Endothelial cell (in vitro differentiated cells): Measurements from ENCODE around the gene TRPM3. TPM values are rescaled to one million over a fixed set of nuclear protein-coding genes. Genes with fewer than 3 reads are reported as not detected.

Experiments used
- DNase-seq: peaks from one replicate; pipeline ENCODE4 v3.0.0; 2021; ENCODE audit warnings: low spot score
- H3K27ac Mint-ChIP-seq: one replicate; pipeline ENCODE4 v1.8.0; 2021; ENCODE audit warnings: mixed read lengths, inconsistent platforms; ENCODE audit not compliant: unreplicated experiment
- H3K27me3 Mint-ChIP-seq: one replicate; pipeline ENCODE4 v1.8.0; 2021; ENCODE audit warnings: mild to moderate bottlenecking, moderate library complexity, mixed read lengths, inconsistent platforms; ENCODE audit not compliant: unreplicated experiment
- H3K36me3 Mint-ChIP-seq: one replicate; pipeline ENCODE4 v1.8.0; 2021; ENCODE audit warnings: mild to moderate bottlenecking, low read depth, mixed read lengths, inconsistent platforms; ENCODE audit not compliant: unreplicated experiment
- H3K4me1 Mint-ChIP-seq: one replicate; pipeline ENCODE4 v1.8.0; 2021; ENCODE audit warnings: mild to moderate bottlenecking, mixed read lengths, inconsistent platforms; ENCODE audit not compliant: unreplicated experiment
- H3K4me3 Mint-ChIP-seq: one replicate; pipeline ENCODE4 v1.8.0; 2021; ENCODE audit warnings: mild to moderate bottlenecking, mixed read lengths, inconsistent platforms; ENCODE audit not compliant: unreplicated experiment
- H3K9me3 Mint-ChIP-seq: one replicate; pipeline ENCODE4 v1.8.0; 2021; ENCODE audit warnings: mixed read lengths, inconsistent platforms; ENCODE audit not compliant: unreplicated experiment
- total RNA-seq: library from RNA; stranded (reverse); fragmentation: NEBNext Ultra II Directional; extraction: Animal tissue kit (Norgen Biotek cat#: 25700); gene quantifications from one replicate; pipeline ENCODE4 v1.2.1, GENCODE V29; 2021; ENCODE audit not compliant: unreplicated experiment
- TF ChIP-seq, protein P1 (sequence below): fragments of 200-600 bp; sonication (generic); IDR thresholded peaks from one replicate; pipeline ENCODE4 v1.5.0; 2021; ENCODE audit warnings: antibody characterized with exemption; ENCODE audit not compliant: unreplicated experiment

TRPM3 gene
- total RNA-seq, 1 donor from 2014 or later: 0.54 TPM

DNA sequence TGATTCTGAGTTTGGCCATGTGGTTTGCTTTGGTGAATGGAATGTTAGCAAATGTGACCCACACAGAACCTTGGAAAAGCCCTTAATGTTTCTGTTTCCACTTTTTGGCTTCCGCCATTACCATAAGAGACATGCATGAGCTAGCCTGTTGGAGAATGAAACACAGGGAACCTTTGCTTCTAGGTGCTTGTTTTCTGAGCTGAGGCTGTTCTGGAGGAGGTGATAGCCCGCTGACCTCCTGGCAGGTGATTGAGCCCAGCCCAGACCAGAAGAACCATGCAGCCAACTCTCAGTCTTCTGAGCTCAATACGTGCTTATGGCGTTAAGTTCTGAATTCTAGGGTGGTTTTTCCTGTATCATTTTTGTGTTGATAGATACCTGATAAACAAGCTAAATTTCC is 558.4 kb downstream of the TRPM3 start:
- peaks cover 2% of the 10 kb centered on the region for H3K27me3 Mint-ChIP-seq
- TF ChIP-seq, protein P1, sequence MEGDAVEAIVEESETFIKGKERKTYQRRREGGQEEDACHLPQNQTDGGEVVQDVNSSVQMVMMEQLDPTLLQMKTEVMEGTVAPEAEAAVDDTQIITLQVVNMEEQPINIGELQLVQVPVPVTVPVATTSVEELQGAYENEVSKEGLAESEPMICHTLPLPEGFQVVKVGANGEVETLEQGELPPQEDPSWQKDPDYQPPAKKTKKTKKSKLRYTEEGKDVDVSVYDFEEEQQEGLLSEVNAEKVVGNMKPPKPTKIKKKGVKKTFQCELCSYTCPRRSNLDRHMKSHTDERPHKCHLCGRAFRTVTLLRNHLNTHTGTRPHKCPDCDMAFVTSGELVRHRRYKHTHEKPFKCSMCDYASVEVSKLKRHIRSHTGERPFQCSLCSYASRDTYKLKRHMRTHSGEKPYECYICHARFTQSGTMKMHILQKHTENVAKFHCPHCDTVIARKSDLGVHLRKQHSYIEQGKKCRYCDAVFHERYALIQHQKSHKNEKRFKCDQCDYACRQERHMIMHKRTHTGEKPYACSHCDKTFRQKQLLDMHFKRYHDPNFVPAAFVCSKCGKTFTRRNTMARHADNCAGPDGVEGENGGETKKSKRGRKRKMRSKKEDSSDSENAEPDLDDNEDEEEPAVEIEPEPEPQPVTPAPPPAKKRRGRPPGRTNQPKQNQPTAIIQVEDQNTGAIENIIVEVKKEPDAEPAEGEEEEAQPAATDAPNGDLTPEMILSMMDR: no peak
- DNase-seq: no peak
- H3K9me3 Mint-ChIP-seq: no peaks in the 10 kb centered on the region
- H3K4me3 Mint-ChIP-seq: no peak overlapping the region
- H3K27ac Mint-ChIP-seq: no peak overlapping the region
- H3K4me1 Mint-ChIP-seq: peaks cover 3% of the 10 kb centered on the region
- no peaks in the 10 kb centered on the region for H3K36me3 Mint-ChIP-seq

DNA sequence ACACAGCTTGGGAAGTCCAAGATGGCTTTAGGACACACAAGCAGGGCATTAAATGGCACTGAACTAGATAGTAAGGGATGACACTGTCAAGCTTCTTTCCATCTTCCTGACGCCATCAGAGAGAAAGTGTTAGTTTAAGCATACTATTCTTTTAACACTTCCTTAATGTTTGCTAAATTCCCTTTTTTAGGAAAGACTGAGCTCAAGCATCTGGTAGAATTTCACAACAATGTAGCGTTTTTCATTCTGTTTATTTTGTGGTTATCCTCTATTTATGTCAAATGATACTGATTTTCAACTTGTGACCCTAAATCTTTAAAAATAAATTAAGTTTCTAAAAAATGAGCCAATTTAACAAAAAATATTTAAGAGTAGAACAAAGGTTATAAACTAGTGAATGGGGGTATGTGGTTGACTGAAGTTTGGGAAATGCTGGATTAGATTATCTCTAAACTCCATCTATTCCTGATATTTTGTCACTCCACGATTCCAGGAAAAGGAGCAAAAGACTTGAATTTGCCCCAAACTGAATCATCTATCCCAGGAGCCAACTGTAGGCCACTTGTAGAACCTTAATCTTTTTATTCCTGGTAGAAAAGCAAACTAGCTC is 559.5 kb downstream of the TRPM3 start:
- no peak for DNase-seq
- H3K4me3 Mint-ChIP-seq: no peak overlapping the region
- H3K9me3 Mint-ChIP-seq: no peaks in the 10 kb centered on the region
- H3K36me3 Mint-ChIP-seq: no peaks in the 10 kb centered on the region
- H3K27me3 Mint-ChIP-seq: peaks cover 2% of the 10 kb centered on the region
- H3K27ac Mint-ChIP-seq: no peak overlapping the region
- TF ChIP-seq, protein P1: no peak
- H3K4me1 Mint-ChIP-seq: peaks cover 3% of the 10 kb centered on the region

DNA sequence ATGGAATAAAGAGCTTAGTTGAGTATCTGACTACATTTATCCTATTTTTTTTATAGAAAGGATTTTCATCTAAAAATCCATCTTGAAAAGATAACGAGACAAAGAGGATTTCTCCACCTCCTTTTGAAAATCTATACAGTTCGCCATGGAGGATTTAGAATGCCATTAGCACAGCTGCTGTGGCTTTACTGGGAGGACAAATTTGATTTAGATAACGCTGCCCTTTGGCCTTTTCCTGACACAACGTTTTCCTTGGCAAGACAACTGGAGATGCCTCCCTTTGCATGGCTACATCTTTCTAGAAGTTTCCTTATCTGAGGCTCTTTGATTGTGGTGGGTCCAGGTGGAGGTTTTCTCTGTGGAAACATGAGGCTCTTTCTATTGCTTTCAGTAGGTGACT is 560.3 kb downstream of the TRPM3 start:
- H3K36me3 Mint-ChIP-seq: no peaks in the 10 kb centered on the region
- peaks cover 2% of the 10 kb centered on the region for H3K27me3 Mint-ChIP-seq
- no peaks in the 10 kb centered on the region for H3K9me3 Mint-ChIP-seq
- no peak for DNase-seq
- TF ChIP-seq, protein P1: no peak
- peaks cover 3% of the 10 kb centered on the region for H3K4me1 Mint-ChIP-seq
- no peak overlapping the region for H3K4me3 Mint-ChIP-seq
- no peak overlapping the region for H3K27ac Mint-ChIP-seq

DNA sequence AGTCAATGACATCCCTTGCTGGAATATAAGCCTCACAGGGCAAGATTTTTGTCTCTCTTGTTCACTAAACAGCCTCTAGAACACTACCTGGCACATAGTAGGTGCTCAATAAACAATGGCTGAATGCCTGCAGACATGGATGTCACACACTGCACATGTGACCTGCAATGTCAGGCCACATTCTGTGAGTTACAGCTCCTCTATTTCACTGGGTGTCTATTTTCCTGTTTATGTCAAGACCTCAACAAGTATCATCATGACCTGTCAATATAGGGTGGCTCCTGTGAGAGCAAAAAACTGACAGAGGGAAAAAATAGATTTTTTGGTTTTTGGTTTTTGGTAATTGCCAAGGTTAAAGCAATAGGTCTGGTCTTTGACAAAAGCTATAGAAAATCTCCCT is 562.3 kb downstream of the TRPM3 start:
- no peak overlapping the region for H3K27ac Mint-ChIP-seq
- TF ChIP-seq, protein P1: no peak
- H3K4me1 Mint-ChIP-seq: peaks cover 10% of the 10 kb centered on the region
- peaks cover 5% of the 10 kb centered on the region for H3K27me3 Mint-ChIP-seq
- H3K36me3 Mint-ChIP-seq: no peaks in the 10 kb centered on the region
- no peak for DNase-seq
- no peak overlapping the region for H3K4me3 Mint-ChIP-seq
- H3K9me3 Mint-ChIP-seq: no peaks in the 10 kb centered on the region

DNA sequence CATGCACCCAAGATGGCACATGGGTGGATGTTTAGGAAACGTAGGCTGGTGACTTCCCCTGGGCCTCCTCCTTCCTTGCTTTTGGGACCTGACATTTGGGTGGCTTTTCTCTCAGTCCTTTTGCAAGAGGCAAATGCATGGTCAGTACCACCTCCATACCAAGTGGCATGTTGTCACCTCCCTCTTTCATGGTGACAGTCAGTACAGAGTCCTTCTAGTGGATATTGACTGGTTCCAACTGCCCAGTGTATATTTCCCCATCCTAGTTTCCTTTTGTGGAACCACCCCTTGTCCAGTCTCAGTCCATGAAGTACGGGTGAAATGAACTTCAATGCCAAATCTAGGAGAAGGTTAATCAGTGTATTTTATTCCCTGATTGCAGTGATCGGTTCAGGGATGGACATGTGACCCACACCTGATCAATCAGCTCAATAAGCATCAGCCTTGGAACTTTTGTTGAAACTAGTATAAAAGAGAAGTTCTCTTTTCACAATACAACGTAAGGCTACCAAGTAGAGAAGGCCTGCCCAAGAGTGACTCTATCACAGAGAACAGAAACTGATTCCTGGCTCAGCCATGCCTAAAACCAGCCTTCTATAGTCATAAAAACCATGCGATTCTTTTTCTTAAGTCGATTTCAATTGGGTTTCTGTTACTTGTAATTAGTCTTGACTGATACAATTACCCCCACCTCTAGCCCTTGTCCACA is 563.6 kb downstream of the TRPM3 start:
- TF ChIP-seq, protein P1: no peak
- Mint-ChIP-seq H3K27ac (no peak overlapping the region), H3K4me3 (no peak overlapping the region), H3K36me3 (no peaks in the 10 kb centered on the region), H3K4me1 (peaks cover 16% of the 10 kb centered on the region), H3K9me3 (no peaks in the 10 kb centered on the region), H3K27me3 (peaks cover 7% of the 10 kb centered on the region)
- DNase-seq: no peak
